ENCODE measurements around the gene VWA5B1.

DNA sequence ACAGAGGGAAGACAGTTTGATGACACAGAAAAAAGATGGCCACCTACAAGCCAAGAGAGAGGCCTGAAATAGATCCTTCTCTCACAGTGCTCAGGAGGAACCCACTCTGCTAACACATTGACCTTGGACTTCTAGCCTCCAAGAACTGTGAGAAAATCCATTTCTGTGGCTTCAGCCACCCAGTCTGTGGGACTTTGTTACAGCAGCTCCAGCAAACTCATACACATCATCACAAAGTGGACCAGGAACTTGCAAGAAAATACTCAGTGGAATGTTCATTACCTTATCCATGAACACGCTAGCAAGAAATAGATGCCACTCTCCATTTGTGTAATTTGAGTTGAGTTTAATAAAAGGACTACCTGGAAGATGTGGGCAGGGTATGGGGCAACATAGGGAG lies 38.1 kb upstream of the VWA5B1 start:
- TF ChIP-seq, protein P1, sequence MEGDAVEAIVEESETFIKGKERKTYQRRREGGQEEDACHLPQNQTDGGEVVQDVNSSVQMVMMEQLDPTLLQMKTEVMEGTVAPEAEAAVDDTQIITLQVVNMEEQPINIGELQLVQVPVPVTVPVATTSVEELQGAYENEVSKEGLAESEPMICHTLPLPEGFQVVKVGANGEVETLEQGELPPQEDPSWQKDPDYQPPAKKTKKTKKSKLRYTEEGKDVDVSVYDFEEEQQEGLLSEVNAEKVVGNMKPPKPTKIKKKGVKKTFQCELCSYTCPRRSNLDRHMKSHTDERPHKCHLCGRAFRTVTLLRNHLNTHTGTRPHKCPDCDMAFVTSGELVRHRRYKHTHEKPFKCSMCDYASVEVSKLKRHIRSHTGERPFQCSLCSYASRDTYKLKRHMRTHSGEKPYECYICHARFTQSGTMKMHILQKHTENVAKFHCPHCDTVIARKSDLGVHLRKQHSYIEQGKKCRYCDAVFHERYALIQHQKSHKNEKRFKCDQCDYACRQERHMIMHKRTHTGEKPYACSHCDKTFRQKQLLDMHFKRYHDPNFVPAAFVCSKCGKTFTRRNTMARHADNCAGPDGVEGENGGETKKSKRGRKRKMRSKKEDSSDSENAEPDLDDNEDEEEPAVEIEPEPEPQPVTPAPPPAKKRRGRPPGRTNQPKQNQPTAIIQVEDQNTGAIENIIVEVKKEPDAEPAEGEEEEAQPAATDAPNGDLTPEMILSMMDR (conservative IDR thresholded peaks at IDR 0.05; ENCODE audit: low read depth, low read length): no peak
- no peak for TF ChIP-seq EZH2 (IDR thresholded peaks at IDR 0.05; ENCODE audit: low read length, unreplicated experiment)

All from PC-3 (cell line).